Activated T-helper 2 cell treated with anti-CD3 and anti-CD28 coated beads, Interferon-gamma antibody, Interleukin-2, Interleukin-4, amounts not matched to agents 10 μg/mL and 5 μg/mL and 100 μg/mL, durations not matched to agents 14 hours and 24 hours and 36 hours (primary cell): ENCODE measurements around the gene ADAM22. TPM values are rescaled to one million over a fixed set of nuclear protein-coding genes. Genes with fewer than 3 reads are reported as not detected.
A peak's percentile ranks its signal among the peaks of the same experiment; 100 is the strongest.
"Not testable (repeated sequence)": the region's sequence is repeated elsewhere in the genome, so short reads cannot be mapped to it uniquely, and the experiment has no call there.

Experiments
- DNase-seq: peaks from one replicate; pipeline ENCODE4 v3.0.0; 2021; ENCODE audit warnings: low spot score
- H3K27ac Mint-ChIP-seq: one replicate; pipeline ENCODE4 v1.8.0; 2021; ENCODE audit warnings: mixed read lengths
- H3K27me3 Mint-ChIP-seq: one replicate; pipeline ENCODE4 v1.8.0; 2021; ENCODE audit warnings: low read depth, mixed read lengths
- H3K36me3 Mint-ChIP-seq: one replicate; pipeline ENCODE4 v1.8.0; 2021; ENCODE audit warnings: low read depth, mixed read lengths
- H3K4me1 Mint-ChIP-seq: one replicate; pipeline ENCODE4 v1.8.0; 2021; ENCODE audit warnings: low read depth, mixed read lengths
- H3K4me3 Mint-ChIP-seq: one replicate; pipeline ENCODE4 v1.8.0; 2021; ENCODE audit warnings: low read depth, mild to moderate bottlenecking, moderate library complexity, mixed read lengths
- H3K9me3 Mint-ChIP-seq: one replicate; pipeline ENCODE4 v1.8.0; 2021; ENCODE audit warnings: mixed read lengths
- intact Hi-C: fragments of 100-400 bp; cut with micrococcal nuclease; formaldehyde crosslinking; loops from one replicate; pipeline ENCODE4 v1.15.1; 2023
- total RNA-seq: library from RNA; stranded (reverse); gene quantifications from 2 replicates; pipeline ENCODE4 v1.2.3, GENCODE V29; 2022

Gene ADAM22, protein sequence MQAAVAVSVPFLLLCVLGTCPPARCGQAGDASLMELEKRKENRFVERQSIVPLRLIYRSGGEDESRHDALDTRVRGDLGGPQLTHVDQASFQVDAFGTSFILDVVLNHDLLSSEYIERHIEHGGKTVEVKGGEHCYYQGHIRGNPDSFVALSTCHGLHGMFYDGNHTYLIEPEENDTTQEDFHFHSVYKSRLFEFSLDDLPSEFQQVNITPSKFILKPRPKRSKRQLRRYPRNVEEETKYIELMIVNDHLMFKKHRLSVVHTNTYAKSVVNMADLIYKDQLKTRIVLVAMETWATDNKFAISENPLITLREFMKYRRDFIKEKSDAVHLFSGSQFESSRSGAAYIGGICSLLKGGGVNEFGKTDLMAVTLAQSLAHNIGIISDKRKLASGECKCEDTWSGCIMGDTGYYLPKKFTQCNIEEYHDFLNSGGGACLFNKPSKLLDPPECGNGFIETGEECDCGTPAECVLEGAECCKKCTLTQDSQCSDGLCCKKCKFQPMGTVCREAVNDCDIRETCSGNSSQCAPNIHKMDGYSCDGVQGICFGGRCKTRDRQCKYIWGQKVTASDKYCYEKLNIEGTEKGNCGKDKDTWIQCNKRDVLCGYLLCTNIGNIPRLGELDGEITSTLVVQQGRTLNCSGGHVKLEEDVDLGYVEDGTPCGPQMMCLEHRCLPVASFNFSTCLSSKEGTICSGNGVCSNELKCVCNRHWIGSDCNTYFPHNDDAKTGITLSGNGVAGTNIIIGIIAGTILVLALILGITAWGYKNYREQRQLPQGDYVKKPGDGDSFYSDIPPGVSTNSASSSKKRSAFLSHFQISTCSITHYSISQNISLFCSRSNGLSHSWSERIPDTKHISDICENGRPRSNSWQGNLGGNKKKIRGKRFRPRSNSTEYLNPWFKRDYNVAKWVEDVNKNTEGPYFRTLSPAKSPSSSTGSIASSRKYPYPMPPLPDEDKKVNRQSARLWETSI
- total RNA-seq, result 3.7 and 4.0 TPM in 2 replicates

DNA sequence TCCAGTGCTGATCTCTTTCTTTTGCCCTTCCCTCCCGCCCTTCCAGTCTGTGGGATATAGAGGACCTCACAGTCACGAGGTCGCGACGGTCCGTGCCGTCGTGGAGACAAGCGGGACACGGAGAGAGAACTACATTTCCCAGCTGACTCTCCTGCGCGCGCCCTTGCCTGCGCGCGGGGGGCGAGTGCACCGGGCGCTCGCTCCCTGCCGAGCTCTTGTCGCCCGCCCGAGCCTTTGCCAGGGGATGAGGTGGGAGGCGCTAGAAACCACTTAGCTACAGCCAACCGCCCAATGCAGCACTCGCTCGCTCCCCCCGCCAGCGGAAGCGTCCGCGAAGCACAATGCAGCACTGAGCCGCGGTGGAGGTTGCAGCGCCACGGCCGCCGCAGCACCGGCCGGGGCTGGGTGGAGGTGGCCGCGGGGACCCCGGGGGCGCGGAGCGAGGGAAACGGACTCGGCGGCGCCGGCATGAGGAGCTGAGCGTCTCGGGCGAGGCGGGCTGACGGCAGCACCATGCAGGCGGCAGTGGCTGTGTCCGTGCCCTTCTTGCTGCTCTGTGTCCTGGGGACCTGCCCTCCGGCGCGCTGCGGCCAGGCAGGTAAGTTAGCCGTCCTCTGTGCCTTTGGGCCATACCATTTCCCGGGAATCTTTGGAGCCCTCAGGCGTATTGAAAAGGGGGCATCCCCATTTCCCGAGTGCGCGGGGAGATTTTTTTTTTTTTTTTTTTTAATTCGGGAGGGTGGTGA, at the start of gene ADAM22:
Gene ADAM22 (plus strand): TSS at position 299 of the 746 bp plus-strand sequence. CDS start 215 bp downstream, at position 514.
- Mint-ChIP-seq H3K9me3 (no peaks in the 10 kb centered on the region), H3K36me3 (no peaks in the 10 kb centered on the region), H3K4me3 (peak within 1 kb of the TSS; percentile 91), H3K27ac (no peak within 1 kb of the TSS), H3K27me3 (peaks cover 31% of the 10 kb centered on the region), H3K4me1 (peaks cover 7% of the 10 kb centered on the region)
- peak; percentile 77 for DNase-seq
- intact Hi-C loops, result loop anchor here (1.0 to 5.0 kb wide), 4 partner anchors 58 to 307 kb away; partner anchors contain the start of genes DBF4, RUNDC3B and SLC25A40

DNA sequence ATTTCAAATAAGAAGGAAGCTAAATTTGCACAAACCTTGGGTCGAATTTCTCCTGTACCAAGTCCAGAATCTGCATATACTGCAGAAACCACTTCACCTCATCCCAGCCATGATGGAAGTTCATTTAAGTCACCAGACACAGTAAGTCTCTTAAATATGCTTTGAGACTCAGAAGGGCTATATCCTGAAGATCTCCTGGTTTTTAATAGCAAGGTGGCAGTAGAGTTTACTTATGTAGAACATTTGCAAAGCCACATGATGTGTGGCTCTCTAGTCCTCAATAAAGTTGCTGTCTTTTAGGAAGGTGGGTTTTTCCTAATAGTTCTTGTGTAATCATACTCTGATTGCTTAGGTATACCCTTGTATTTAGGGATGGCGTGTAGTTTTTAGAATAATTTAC, 49.0 kb upstream of the ADAM22 start:
- H3K4me3 Mint-ChIP-seq, result no peak overlapping the region
- H3K36me3 Mint-ChIP-seq, result peaks cover 72% of the 10 kb centered on the region
- no peak for DNase-seq
- H3K27ac Mint-ChIP-seq, result no peak overlapping the region
- H3K4me1 Mint-ChIP-seq, result peaks cover 36% of the 10 kb centered on the region
- H3K27me3 Mint-ChIP-seq, result no peaks in the 10 kb centered on the region
- intact Hi-C loops, result no loop called here
- no peaks in the 10 kb centered on the region for H3K9me3 Mint-ChIP-seq

DNA sequence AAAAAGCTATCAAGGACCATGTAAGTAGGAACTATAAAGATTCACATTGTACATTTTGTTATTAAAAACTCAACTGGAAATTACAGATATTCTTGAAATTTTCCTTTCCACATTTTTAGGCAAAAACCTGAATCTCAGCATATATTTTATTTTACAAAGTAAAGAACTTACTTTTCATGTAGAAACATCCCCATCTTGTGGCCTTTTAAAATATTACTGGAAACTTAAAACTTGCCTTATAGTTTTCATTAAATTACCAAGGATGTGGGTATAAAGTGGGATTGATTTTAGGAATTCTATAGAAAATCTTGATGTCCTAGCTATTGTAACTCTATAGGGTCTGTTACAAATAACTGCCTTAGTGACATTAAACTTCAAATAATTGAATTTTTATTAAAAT, 47.2 kb upstream of the ADAM22 start:
- Mint-ChIP-seq H3K4me3 (no peak overlapping the region), H3K27ac (no peak overlapping the region), H3K9me3 (no peaks in the 10 kb centered on the region), H3K27me3 (no peaks in the 10 kb centered on the region), H3K4me1 (peaks cover 32% of the 10 kb centered on the region), H3K36me3 (peaks cover 66% of the 10 kb centered on the region)
- intact Hi-C loops, result loop anchor here (1.0 kb wide), 1 partner anchor 89 kb away; no protein-coding TSS in a partner anchor
- no peak for DNase-seq

DNA sequence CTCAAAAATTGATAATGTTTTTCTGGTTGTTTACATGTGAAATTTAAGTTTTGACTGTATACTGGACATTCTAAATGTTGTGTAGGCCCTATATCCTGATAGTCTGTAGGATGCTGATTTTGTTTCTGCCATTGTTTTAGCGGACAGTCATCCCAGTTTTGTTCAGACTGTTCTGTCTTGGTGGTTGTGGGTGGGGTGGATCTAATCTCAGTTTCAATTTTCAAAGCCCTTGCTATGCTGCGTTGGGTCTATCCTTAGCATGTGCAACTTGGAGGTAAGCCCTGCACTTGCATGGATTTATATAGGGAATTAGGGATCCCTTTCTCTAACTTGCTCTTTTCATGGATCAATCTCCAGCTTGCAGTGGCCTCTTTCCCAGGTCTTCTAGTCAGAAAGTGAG, 38.7 kb upstream of the ADAM22 start:
- Mint-ChIP-seq H3K9me3 (no peaks in the 10 kb centered on the region), H3K4me1 (peaks cover 31% of the 10 kb centered on the region), H3K4me3 (no peak overlapping the region), H3K36me3 (peaks cover 75% of the 10 kb centered on the region), H3K27me3 (no peaks in the 10 kb centered on the region), H3K27ac (no peak overlapping the region)
- intact Hi-C loops, result no loop called here
- DNase-seq, result no peak

DNA sequence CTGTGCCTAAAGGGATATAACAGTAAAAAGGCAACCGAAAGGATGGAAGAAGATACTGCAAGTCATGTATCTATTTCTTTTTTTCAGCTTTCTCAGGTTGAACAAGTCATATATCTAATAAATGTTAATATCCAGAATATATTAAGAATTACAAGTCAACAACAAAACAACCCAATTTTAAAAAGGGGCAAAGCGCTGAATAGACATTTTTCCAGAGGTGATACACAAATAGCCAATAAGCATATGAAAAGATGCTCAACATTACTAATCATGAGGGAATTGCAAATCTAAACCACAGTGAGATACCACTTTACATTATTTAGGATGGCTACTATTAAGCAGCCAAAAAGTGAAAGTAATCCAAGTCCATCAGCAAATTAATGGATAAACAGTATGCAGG, 34.8 kb upstream of the ADAM22 start:
- Mint-ChIP-seq H3K36me3 (peaks cover 74% of the 10 kb centered on the region), H3K9me3 (no peaks in the 10 kb centered on the region), H3K4me3 (no peak overlapping the region), H3K4me1 (peaks cover 21% of the 10 kb centered on the region), H3K27ac (no peak overlapping the region), H3K27me3 (no peaks in the 10 kb centered on the region)
- intact Hi-C loops, result no loop called here
- no peak for DNase-seq

DNA sequence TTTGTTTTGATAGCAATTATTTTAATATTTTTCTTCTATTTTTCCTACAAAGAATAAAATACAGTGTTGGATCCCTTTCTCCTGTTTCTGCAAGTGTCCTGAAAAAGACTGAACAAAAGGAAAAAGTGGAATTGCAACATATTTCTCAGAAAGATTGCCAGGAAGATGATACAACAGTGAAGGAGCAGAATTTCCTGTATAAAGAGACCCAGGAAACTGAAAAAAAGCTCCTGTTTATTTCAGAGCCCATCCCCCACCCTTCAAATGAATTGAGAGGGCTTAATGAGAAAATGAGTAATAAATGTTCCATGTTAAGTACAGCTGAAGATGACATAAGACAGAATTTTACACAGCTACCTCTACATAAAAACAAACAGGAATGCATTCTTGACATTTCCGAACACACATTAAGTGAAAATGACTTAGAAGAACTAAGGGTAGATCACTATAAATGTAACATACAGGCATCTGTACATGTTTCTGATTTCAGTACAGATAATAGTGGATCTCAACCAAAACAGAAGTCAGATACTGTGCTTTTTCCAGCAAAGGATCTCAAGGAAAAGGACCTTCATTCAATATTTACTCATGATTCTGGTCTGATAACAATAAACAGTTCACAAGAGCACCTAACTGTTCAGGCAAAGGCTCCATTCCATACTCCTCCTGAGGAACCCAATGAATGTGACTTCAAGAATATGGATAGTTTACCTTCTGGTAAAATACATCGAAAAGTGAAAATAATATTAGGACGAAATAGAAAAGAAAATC, 26.7 kb upstream of the ADAM22 start:
- H3K4me3 Mint-ChIP-seq, H3K27me3 Mint-ChIP-seq, intact Hi-C loops, H3K4me1 Mint-ChIP-seq, H3K9me3 Mint-ChIP-seq, H3K27ac Mint-ChIP-seq, DNase-seq: not testable (repeated sequence)
- H3K36me3 Mint-ChIP-seq, result peaks cover 37% of the 10 kb centered on the region

DNA sequence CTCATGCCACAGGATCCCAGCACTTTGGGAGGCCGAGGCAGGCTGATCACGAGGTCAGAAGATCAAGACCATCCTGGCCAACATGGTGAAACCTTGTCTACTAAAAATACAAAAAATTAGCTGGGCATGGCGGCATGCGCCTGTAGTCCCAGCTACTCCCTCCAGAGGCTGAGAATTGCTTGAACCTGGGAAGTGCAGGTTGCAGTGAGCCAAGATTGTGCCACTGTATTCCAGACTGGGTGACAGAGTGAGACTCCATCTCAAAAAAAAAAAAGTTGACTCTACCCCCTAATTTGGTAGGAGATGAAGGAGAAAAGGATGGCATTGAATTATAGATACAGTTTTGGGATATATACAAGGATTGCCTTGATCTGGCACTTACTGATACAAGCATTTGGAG, 25.2 kb upstream of the ADAM22 start:
- H3K9me3 Mint-ChIP-seq, H3K4me1 Mint-ChIP-seq, intact Hi-C loops, DNase-seq, H3K27ac Mint-ChIP-seq, H3K4me3 Mint-ChIP-seq, H3K27me3 Mint-ChIP-seq: not testable (repeated sequence)
- peaks cover 31% of the 10 kb centered on the region for H3K36me3 Mint-ChIP-seq

DNA sequence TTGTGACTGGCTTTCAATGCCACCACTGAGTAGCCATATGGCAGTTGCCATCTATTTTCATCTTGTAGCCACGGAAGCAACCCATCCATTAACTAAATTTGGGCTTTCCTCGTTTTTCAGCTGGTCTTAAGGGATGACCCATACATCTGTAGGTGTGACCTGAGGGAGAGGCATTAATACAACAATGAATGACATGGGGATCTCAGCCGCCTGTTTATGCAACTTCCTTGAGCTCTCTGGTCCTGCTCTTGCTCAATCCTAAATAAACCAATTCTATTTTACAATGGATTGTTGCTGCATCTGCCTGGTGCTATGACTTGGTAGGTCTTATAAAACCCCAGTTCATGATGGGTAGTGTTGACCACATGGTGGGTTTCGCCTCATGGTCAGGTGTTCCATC, 21.9 kb upstream of the ADAM22 start:
- no peak for DNase-seq
- no peak overlapping the region for H3K4me3 Mint-ChIP-seq
- no peak overlapping the region for H3K27ac Mint-ChIP-seq
- peaks cover 6% of the 10 kb centered on the region for H3K27me3 Mint-ChIP-seq
- H3K4me1 Mint-ChIP-seq, result no peaks in the 10 kb centered on the region
- H3K36me3 Mint-ChIP-seq, result peaks cover 14% of the 10 kb centered on the region
- intact Hi-C loops, result no loop called here
- no peaks in the 10 kb centered on the region for H3K9me3 Mint-ChIP-seq

DNA sequence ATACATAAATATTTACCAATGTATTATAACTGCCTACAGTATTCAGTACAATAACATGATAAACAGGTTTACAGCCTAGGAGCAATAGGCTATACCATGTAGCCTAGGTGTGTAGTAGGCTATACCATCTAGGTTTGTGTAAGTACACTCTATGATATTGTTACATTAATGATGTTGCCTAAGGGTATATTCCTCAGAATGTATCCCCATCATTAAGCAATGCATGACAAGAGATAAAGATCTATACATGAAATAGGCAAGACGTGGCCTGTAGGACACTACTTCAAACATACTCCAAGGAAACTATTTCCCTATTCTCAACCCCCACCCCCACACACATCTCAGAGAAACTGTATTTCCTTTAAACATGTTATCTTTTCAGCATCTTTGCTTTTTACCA, 15.3 kb upstream of the ADAM22 start:
- H3K4me3 Mint-ChIP-seq, result no peak overlapping the region
- intact Hi-C loops, result no loop called here
- H3K4me1 Mint-ChIP-seq, result no peaks in the 10 kb centered on the region
- no peak overlapping the region for H3K27ac Mint-ChIP-seq
- peaks cover 13% of the 10 kb centered on the region for H3K27me3 Mint-ChIP-seq
- no peak for DNase-seq
- no peaks in the 10 kb centered on the region for H3K36me3 Mint-ChIP-seq
- H3K9me3 Mint-ChIP-seq, result no peaks in the 10 kb centered on the region

DNA sequence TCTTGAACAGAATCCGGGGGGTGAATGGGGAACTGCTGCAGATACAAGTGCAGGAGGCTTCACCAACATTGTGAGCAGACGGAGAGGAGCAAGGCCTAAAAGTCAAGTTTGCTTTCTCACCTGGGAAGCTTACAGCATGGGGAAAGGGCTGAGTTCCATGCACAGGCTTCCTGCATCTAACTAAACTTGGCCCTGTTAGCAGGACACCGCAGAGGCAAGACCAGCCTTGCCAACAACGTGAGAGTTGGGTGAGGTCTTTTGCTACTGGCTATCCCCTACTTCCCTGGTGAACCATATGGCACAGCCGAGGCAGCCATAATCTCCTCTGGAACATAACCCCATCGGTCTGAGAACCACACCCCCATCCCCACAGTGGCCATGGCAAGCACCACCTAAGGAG, 14.2 kb upstream of the ADAM22 start:
- no peak for DNase-seq
- H3K9me3 Mint-ChIP-seq, result no peaks in the 10 kb centered on the region
- no peaks in the 10 kb centered on the region for H3K36me3 Mint-ChIP-seq
- H3K27ac Mint-ChIP-seq, result no peak overlapping the region
- H3K4me1 Mint-ChIP-seq, result no peaks in the 10 kb centered on the region
- H3K4me3 Mint-ChIP-seq, result no peak overlapping the region
- intact Hi-C loops, result no loop called here
- peaks cover 11% of the 10 kb centered on the region for H3K27me3 Mint-ChIP-seq

DNA sequence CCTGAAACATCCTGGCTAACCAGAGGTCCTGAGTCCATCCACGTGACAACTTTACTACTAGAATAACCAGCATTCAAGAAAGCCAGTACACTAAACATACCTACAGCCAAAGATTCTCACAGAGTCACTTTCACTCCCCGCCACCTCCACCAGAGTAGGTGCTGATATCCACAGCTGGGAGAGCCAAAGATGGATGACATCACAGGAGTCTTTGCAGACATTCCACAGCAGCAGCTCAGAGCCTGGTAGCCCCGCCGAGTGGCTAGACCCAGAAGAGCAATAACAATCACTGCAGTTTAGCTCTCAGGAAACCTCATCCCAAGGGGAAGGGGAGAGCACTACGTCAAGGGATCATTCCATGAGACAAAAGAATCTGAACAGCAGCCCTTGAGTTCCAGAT, 13.5 kb upstream of the ADAM22 start:
- intact Hi-C loops, result no loop called here
- Mint-ChIP-seq H3K4me1 (no peaks in the 10 kb centered on the region), H3K9me3 (no peaks in the 10 kb centered on the region), H3K27me3 (peaks cover 11% of the 10 kb centered on the region), H3K36me3 (no peaks in the 10 kb centered on the region), H3K4me3 (no peak overlapping the region), H3K27ac (no peak overlapping the region)
- DNase-seq, result no peak
